HFFc6 (cell line): ENCODE measurements around the gene ACSL3. TPM values are rescaled to one million over a fixed set of nuclear protein-coding genes. Genes with fewer than 3 reads are reported as not detected.
"Not testable (repeated sequence)": the region's sequence is repeated elsewhere in the genome, so short reads cannot be mapped to it uniquely, and the experiment has no call there.

Source experiments
- DNase-seq: peaks from one replicate; pipeline ENCODE4 v3.0.0-alpha.2; 2018
- H3K27ac Mint-ChIP-seq: 2 replicates; pipeline ENCODE4 v1.8.0; 2020; ENCODE audit warnings: mild to moderate bottlenecking, mixed read lengths
- H3K27me3 Mint-ChIP-seq: 2 replicates; pipeline ENCODE4 v1.8.0; 2021; ENCODE audit warnings: mild to moderate bottlenecking, moderate library complexity, mixed read lengths; ENCODE audit not compliant: insufficient read depth
- H3K36me3 Mint-ChIP-seq: 2 replicates; pipeline ENCODE4 v1.8.0; 2021; ENCODE audit warnings: low read depth, mixed read lengths
- H3K4me1 Mint-ChIP-seq: 2 replicates; pipeline ENCODE4 v1.8.0; 2020; ENCODE audit warnings: low read depth, mixed read lengths
- H3K4me3 Mint-ChIP-seq: 2 replicates; pipeline ENCODE4 v1.8.0; 2020; ENCODE audit warnings: mild to moderate bottlenecking, moderate library complexity, mixed read lengths
- H3K9me3 Mint-ChIP-seq: 2 replicates; pipeline ENCODE4 v1.8.0; 2020; ENCODE audit warnings: mild to moderate bottlenecking, mixed read lengths
- total RNA-seq, 6 experiments: library from RNA; stranded (reverse); fragmentation: NEBNext Ultra II Directional; extraction: Animal tissue kit (Norgen Biotek cat#: 25700); gene quantifications; 2 replicates in 1 of 6; 3 replicates in 5 of 6; pipeline ENCODE4 v1.2.3, GENCODE V29; 2021
- TF ChIP-seq, protein P1 (sequence below): fragments of 200-600 bp; sonication (generic); IDR thresholded peaks from 2 replicates; pipeline ENCODE4 v1.5.0; 2021; ENCODE audit warnings: antibody characterized with exemption, mild to moderate bottlenecking

Gene ACSL3
- total RNA-seq, 6 experiments from 2014 or later: 64.5 to 119 (median 87.8) TPM

GRCh38 chr2:222982909-222983265 is 122.1 kb downstream of the ACSL3 start:
- DNase-seq: no peak
- Mint-ChIP-seq H3K36me3 (peaks cover 10% of the 10 kb centered on the region), H3K27me3 (no peaks in the 10 kb centered on the region; the same call in 1 of the 2 replicates), H3K9me3 (peaks cover 13% of the 10 kb centered on the region), H3K4me1 (peaks cover 26% of the 10 kb centered on the region), H3K27ac (no peak overlapping the region), H3K4me3 (no peak overlapping the region)
- TF ChIP-seq, protein P1, sequence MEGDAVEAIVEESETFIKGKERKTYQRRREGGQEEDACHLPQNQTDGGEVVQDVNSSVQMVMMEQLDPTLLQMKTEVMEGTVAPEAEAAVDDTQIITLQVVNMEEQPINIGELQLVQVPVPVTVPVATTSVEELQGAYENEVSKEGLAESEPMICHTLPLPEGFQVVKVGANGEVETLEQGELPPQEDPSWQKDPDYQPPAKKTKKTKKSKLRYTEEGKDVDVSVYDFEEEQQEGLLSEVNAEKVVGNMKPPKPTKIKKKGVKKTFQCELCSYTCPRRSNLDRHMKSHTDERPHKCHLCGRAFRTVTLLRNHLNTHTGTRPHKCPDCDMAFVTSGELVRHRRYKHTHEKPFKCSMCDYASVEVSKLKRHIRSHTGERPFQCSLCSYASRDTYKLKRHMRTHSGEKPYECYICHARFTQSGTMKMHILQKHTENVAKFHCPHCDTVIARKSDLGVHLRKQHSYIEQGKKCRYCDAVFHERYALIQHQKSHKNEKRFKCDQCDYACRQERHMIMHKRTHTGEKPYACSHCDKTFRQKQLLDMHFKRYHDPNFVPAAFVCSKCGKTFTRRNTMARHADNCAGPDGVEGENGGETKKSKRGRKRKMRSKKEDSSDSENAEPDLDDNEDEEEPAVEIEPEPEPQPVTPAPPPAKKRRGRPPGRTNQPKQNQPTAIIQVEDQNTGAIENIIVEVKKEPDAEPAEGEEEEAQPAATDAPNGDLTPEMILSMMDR: no peak

- Mint-ChIP-seq H3K9me3 (peaks cover 16% of the 10 kb centered on the region), H3K36me3 (peaks cover 13% of the 10 kb centered on the region), H3K4me3 (no peak overlapping the region), H3K27me3 (no peaks in the 10 kb centered on the region; the same call in 1 of the 2 replicates), H3K27ac (no peak overlapping the region), H3K4me1 (peaks cover 12% of the 10 kb centered on the region)
- DNase-seq: no peak
- TF ChIP-seq, protein P1: no peak
Observed at GRCh38 chr2:222984908-222985307, 124.1 kb downstream of the ACSL3 start.

DNA sequence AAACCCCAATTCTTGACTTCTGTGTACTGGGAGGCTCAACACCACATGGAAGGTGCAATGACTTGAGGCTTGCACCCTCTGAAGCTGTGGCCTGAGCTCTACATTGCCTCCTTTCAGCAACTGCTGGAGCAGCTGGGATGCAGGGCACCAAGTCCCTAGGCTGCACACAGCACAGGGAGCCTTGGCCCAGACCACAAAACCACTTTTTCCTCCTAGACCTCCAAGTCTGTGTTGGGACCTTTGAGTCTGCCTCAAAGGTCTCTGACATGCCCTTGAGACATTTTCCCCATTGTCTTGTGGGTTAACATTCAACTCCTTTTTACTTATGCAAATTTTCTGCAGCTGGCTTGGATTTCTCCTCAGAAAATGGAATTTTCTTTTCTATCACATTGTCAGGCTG is 128.6 kb downstream of the ACSL3 start:
- H3K27me3 Mint-ChIP-seq: no peaks in the 10 kb centered on the region
- TF ChIP-seq, protein P1: no peak
- H3K4me3 Mint-ChIP-seq: no peak overlapping the region
- no peak overlapping the region for H3K27ac Mint-ChIP-seq
- peaks cover 17% of the 10 kb centered on the region for H3K36me3 Mint-ChIP-seq
- no peak for DNase-seq
- H3K9me3 Mint-ChIP-seq: peaks cover 16% of the 10 kb centered on the region
- peaks cover 11% of the 10 kb centered on the region for H3K4me1 Mint-ChIP-seq

GRCh38 chr2:222990206-222990605 is 129.4 kb downstream of the ACSL3 start:
- Mint-ChIP-seq H3K4me1 (peaks cover 19% of the 10 kb centered on the region), H3K36me3 (peaks cover 11% of the 10 kb centered on the region)
- not testable (repeated sequence) for DNase-seq, H3K9me3 Mint-ChIP-seq, H3K4me3 Mint-ChIP-seq, H3K27ac Mint-ChIP-seq, H3K27me3 Mint-ChIP-seq

GRCh38 chr2:222992137-222992536 is 131.3 kb downstream of the ACSL3 start:
- Mint-ChIP-seq H3K27ac (no peak overlapping the region), H3K9me3 (peaks cover 5% of the 10 kb centered on the region; the same call in 1 of the 2 replicates), H3K27me3 (no peaks in the 10 kb centered on the region), H3K4me1 (peaks cover 23% of the 10 kb centered on the region), H3K4me3 (no peak overlapping the region), H3K36me3 (peaks cover 7% of the 10 kb centered on the region; the same call in 1 of the 2 replicates)
- TF ChIP-seq, protein P1: no peak
- DNase-seq: no peak

Other genes starting within 250 kb of the ACSL3 start
- gene FARSB, start 204.9 kb upstream of the ACSL3 start, total RNA-seq: 10 to 100 TPM; 42.5 to 55.9 (median 51.9) TPM
- gene MOGAT1, start 189.4 kb upstream of the ACSL3 start, total RNA-seq: not detected
- gene KCNE4, start 191.2 kb downstream of the ACSL3 start, total RNA-seq: 10 to 100 TPM in 1 of 6 experiments, 1 to 10 TPM in 5; 4.6 to 10.5 (median 5.0) TPM